PC-9 (cell line): ENCODE data around the gene LARGE2. TPM values are rescaled to one million over a fixed set of nuclear protein-coding genes. Genes with fewer than 3 reads are reported as not detected.

Experiments used
- BruUV-seq: library from RNA; stranded (reverse); fragments of 400-500 nt; replicated peaks from 2 replicates; lab custom pipeline; 2021; lab: Mats Ljungman, UMichigan
- CTCF ChIA-PET: fragments of 300-600 bp; sonication (Branson Sonifier 250); formaldehyde crosslinking; loops from one replicate; lab custom pipeline; 2022; ENCODE audit warnings: antibody characterized with exemption; lab: Charles Lee
- POLR2A ChIA-PET: fragments of 300-600 bp; sonication (Branson Sonifier 250); formaldehyde crosslinking; loops from one replicate; lab custom pipeline; 2022; ENCODE audit warnings: antibody characterized with exemption; ENCODE audit not compliant: unreplicated experiment; lab: Charles Lee
- DNase-seq, 2 experiments: peaks; one replicate each; pipeline versions ENCODE4 v3.0.0 to v3.0.0-alpha.2; 2015 to 2022; ENCODE audit warnings: mixed read lengths in 1 of 2
- H2AFZ ChIP-seq: fragments of 200-600 bp; sonication (generic); 2 replicates; pipeline ENCODE4 v1.8.1; 2017; ENCODE audit warnings: antibody characterized with exemption
- H3F3A ChIP-seq: fragments of 200-600 bp; sonication (generic); 2 replicates; pipeline ENCODE4 v1.8.1; 2017; ENCODE audit warnings: antibody characterized with exemption, mild to moderate bottlenecking, low read depth; ENCODE audit not compliant: insufficient read depth
- H3K27ac ChIP-seq: fragments of 200-600 bp; sonication (generic); 2 replicates; pipeline ENCODE4 v1.6.1; 2016; ENCODE audit warnings: mixed run types
- H3K27me3 ChIP-seq: fragments of 200-600 bp; sonication (generic); 2 replicates; pipeline ENCODE4 v1.6.1; 2016; ENCODE audit warnings: low read depth, mixed run types; ENCODE audit not compliant: insufficient read depth
- H3K36me3 ChIP-seq: fragments of 200-600 bp; sonication (generic); 2 replicates; pipeline ENCODE4 v1.6.1; 2016; ENCODE audit warnings: low read depth, mixed run types
- H3K4me1 ChIP-seq: fragments of 200-600 bp; sonication (generic); replicated peaks from 2 replicates; pipeline ENCODE4 v1.6.1; 2016; ENCODE audit warnings: mixed run types; ENCODE audit not compliant: insufficient read depth
- H3K4me2 ChIP-seq: fragments of 200-600 bp; sonication (generic); 2 replicates; pipeline ENCODE4 v1.6.1; 2017; ENCODE audit warnings: mixed run types
- H3K4me3 ChIP-seq: fragments of 200-600 bp; sonication (generic); 2 replicates; pipeline ENCODE4 v1.6.1; 2016; ENCODE audit warnings: mixed run types
- H3K79me2 ChIP-seq: fragments of 200-600 bp; sonication (generic); 2 replicates; pipeline ENCODE4 v1.6.1; 2017; ENCODE audit warnings: low read depth, mixed run types
- H3K9me2 ChIP-seq: fragments of 200-600 bp; sonication (generic); 2 replicates; pipeline ENCODE4 v1.8.1; 2017; ENCODE audit warnings: mild to moderate bottlenecking; ENCODE audit not compliant: insufficient read depth
- H3K9me3 ChIP-seq: fragments of 200-600 bp; sonication (generic); 2 replicates; pipeline ENCODE4 v1.8.1; 2016; ENCODE audit warnings: low read depth; ENCODE audit not compliant: insufficient read depth
- H4K20me1 ChIP-seq: fragments of 200-600 bp; sonication (generic); 2 replicates; pipeline ENCODE4 v1.8.1; 2017; ENCODE audit not compliant: insufficient read depth
- EZH2 ChIP-seq: fragments of 200-600 bp; sonication (generic); IDR thresholded peaks from 2 replicates; pipeline ENCODE4 v1.8.0; 2017; ENCODE audit warnings: antibody characterized with exemption, low read depth
- intact Hi-C: fragments of 100-400 bp; cut with micrococcal nuclease; formaldehyde crosslinking; loops from one replicate; pipeline ENCODE4 v1.10.0; 2022; ENCODE audit not compliant: unreplicated experiment
- total RNA-seq: library from RNA; stranded (reverse); gene quantifications from 2 replicates; pipeline ENCODE4 v1.2.3, GENCODE V29; 2021
- TF ChIP-seq, protein P1 (sequence below): fragments of 200-600 bp; sonication (generic); conservative IDR thresholded peaks from 2 replicates; pipeline ENCODE4 v1.6.1; 2017; ENCODE audit warnings: mixed run types, antibody characterized with exemption, mild to moderate bottlenecking, moderate library complexity

The LARGE2 gene
- total RNA-seq, 1 experiment from 2014 or later, result 2.6 TPM

DNA sequence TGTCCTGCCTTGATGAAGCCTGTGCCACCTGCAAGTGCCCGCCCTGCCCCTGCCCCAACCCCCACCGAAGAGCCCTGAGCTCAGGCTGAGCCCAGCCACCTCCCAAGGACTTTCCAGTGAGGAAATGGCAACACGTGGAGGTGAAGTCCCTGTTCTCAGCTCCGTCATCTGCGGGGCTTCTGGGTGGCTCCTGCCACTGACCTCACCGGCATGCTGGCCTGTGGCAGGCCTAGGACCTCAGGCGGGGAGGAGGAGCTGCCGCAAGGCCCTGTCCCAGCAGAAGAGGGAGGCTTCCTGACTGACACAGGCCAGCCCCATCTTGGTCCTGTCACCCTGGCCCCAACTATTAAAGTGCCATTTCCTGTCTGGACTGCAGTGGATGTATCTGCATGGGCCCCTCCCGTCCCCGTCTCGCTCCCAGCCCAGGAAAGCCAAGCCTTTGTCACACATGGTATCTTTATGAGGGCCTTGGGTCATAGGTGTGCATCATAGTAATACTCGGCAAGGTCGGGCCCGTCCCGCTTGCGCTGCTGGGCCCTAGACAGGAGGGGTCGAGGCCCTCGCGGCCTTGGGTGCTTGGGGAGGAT, 16.3 kb upstream of the LARGE2 start:
- Histone ChIP-seq H3K27ac (no peak overlapping the region), H3K4me2 (no peak overlapping the region), H3K36me3 (no peaks in the 10 kb centered on the region), H3K79me2 (no peaks in the 10 kb centered on the region), H3K9me3 (no peaks in the 10 kb centered on the region), H3K4me1 (no peaks in the 10 kb centered on the region), H3K4me3 (no peak overlapping the region), H3K9me2 (no peaks in the 10 kb centered on the region), H2AFZ (no peak overlapping the region), H3K27me3 (no peaks in the 10 kb centered on the region), H3F3A (peaks cover 7% of the 10 kb centered on the region; the same call in 1 of the 2 replicates), H4K20me1 (no peaks in the 10 kb centered on the region)
- DNase-seq, result no peak
- ChIA-PET CTCF (no interaction called here), POLR2A (no interaction called here)
- TF ChIP-seq, protein P1, sequence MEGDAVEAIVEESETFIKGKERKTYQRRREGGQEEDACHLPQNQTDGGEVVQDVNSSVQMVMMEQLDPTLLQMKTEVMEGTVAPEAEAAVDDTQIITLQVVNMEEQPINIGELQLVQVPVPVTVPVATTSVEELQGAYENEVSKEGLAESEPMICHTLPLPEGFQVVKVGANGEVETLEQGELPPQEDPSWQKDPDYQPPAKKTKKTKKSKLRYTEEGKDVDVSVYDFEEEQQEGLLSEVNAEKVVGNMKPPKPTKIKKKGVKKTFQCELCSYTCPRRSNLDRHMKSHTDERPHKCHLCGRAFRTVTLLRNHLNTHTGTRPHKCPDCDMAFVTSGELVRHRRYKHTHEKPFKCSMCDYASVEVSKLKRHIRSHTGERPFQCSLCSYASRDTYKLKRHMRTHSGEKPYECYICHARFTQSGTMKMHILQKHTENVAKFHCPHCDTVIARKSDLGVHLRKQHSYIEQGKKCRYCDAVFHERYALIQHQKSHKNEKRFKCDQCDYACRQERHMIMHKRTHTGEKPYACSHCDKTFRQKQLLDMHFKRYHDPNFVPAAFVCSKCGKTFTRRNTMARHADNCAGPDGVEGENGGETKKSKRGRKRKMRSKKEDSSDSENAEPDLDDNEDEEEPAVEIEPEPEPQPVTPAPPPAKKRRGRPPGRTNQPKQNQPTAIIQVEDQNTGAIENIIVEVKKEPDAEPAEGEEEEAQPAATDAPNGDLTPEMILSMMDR, result no peak
- no peak for TF ChIP-seq EZH2
- BruUV-seq, result TSS peak; percentile 7
- intact Hi-C loops, result no loop called here

DNA sequence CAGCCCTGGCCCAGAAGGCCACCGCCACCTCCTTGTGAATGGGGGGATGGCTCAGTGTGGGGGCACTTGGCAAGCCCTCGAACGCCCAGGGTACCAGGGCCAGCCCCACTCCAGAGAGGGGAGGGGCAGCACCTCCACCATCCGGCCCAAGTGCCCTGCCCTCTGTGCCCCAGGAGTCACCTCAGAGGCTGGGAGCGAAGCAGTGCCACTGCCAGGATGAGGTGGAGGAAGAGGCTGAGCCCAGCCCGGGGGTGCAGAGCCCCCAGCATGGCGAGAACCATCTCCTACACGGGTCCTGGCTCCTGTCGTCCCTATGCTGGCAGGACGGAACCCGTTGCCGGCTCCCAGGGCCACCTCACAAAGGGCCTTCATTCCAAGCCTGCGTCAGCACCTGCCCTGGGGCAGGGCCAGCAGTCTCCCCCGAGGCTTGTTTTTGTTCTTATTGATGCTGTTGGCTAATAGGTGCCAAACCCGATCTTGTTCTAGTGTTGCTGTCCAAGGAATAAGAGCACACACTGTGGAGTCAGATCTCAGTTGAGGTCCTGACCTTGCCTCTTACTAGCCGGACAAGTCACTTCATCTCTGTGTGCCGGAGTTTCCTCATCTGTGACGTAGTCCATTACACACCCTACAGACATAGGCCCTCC, 15.4 kb upstream of the LARGE2 start, which contains the start of gene FREY1:
TSS of gene FREY1 (minus strand) at position 307 of the 647 bp plus-strand sequence. CDS start at position 281, 26 bp downstream.
- Histone ChIP-seq H3K36me3 (no peaks in the 10 kb centered on the region), H3K27ac (no peak within 1 kb of the TSS), H3K9me3 (no peaks in the 10 kb centered on the region), H3K79me2 (no peaks in the 10 kb centered on the region), H4K20me1 (no peaks in the 10 kb centered on the region), H2AFZ (no peak within 1 kb of the TSS), H3K4me3 (no peak within 1 kb of the TSS), H3K27me3 (no peaks in the 10 kb centered on the region), H3K9me2 (no peaks in the 10 kb centered on the region), H3F3A (peaks cover 7% of the 10 kb centered on the region; the same call in 1 of the 2 replicates), H3K4me1 (no peaks in the 10 kb centered on the region), H3K4me2 (no peak within 1 kb of the TSS)
- no peak for TF ChIP-seq EZH2
- TF ChIP-seq, protein P1, result no peak
- no TSS peak for BruUV-seq
- ChIA-PET CTCF (no interaction called here), POLR2A (no interaction called here)
- no peak for DNase-seq
- intact Hi-C loops, result no loop called here

GRCh38 chr11:45907911-45908370, 14.5 kb upstream of the LARGE2 start:
- ChIA-PET CTCF (no interaction called here), POLR2A (no interaction called here)
- no TSS peak for BruUV-seq
- Histone ChIP-seq H4K20me1 (no peaks in the 10 kb centered on the region), H3K4me1 (no peaks in the 10 kb centered on the region), H3K4me3 (no peak overlapping the region), H3K9me3 (no peaks in the 10 kb centered on the region), H3K27ac (no peak overlapping the region), H3K36me3 (no peaks in the 10 kb centered on the region), H3K4me2 (no peak overlapping the region), H3K79me2 (no peaks in the 10 kb centered on the region), H3F3A (peaks cover 7% of the 10 kb centered on the region; the same call in 1 of the 2 replicates), H3K9me2 (no peaks in the 10 kb centered on the region), H3K27me3 (no peaks in the 10 kb centered on the region), H2AFZ (no peak overlapping the region)
- intact Hi-C loops, result no loop called here
- DNase-seq, result no peak
- TF ChIP-seq, protein P1, result no peak
- no peak for TF ChIP-seq EZH2
